Neuronal stem cell (in vitro differentiated cells): ENCODE data around the gene LONRF2.

Source experiments
- DNase-seq: peaks from one replicate; pipeline ENCODE4 v3.0.0-alpha.2; 2013; ENCODE audit warnings: low spot score
- H2AFZ ChIP-seq: one replicate; pipeline ENCODE4 v1.6.1; 2013; ENCODE audit warnings: mild to moderate bottlenecking, low read length, inconsistent platforms
- H2AK5ac ChIP-seq: 2 replicates; pipeline ENCODE4 v1.6.1; 2013; ENCODE audit warnings: low read depth, mild to moderate bottlenecking, inconsistent platforms, low read length, moderate library complexity, mixed read lengths
- H2BK120ac ChIP-seq: 2 replicates; pipeline ENCODE4 v1.6.1; 2013; ENCODE audit warnings: low read depth, mild to moderate bottlenecking, inconsistent platforms, low read length, moderate library complexity, mixed read lengths
- H2BK12ac ChIP-seq: one replicate; pipeline ENCODE4 v1.6.1; 2013; ENCODE audit warnings: low read length, inconsistent platforms
- H2BK15ac ChIP-seq: 2 replicates; pipeline ENCODE4 v1.6.1; 2013; ENCODE audit warnings: mild to moderate bottlenecking, low read length, inconsistent platforms, mixed read lengths
- H2BK5ac ChIP-seq: one replicate; pipeline ENCODE4 v1.6.1; 2013; ENCODE audit warnings: inconsistent platforms, mild to moderate bottlenecking, low read length, moderate library complexity
- H3K14ac ChIP-seq: one replicate; pipeline ENCODE4 v1.6.1; 2013; ENCODE audit warnings: low read length, inconsistent platforms
- H3K18ac ChIP-seq: 2 replicates; pipeline ENCODE4 v1.6.1; 2013; ENCODE audit warnings: low read length, inconsistent platforms
- H3K23ac ChIP-seq: 2 replicates; pipeline ENCODE4 v1.6.1; 2013; ENCODE audit warnings: low read depth, mild to moderate bottlenecking, mixed read lengths, low read length, inconsistent platforms; ENCODE audit not compliant: poor library complexity
- H3K27ac ChIP-seq: replicated peaks from 3 replicates; pipeline ENCODE4 v1.5.1; 2013; ENCODE audit warnings: low read length, inconsistent platforms
- H3K27me3 ChIP-seq, 3 experiments: 2 replicates each; pipeline ENCODE4 v1.6.1; 2013; ENCODE audit warnings: low read length in 3 of 3, mild to moderate bottlenecking in 2 of 3, inconsistent platforms in 1 of 3, low read depth in 1 of 3, mixed read lengths in 1 of 3, moderate library complexity in 1 of 3; ENCODE audit not compliant: control insufficient read depth in 3 of 3, insufficient read depth in 3 of 3
- H3K36me3 ChIP-seq, 2 donors: replicated peaks in 1 of 2; 2 replicates each; pipeline ENCODE4 v1.6.1; 2013; ENCODE audit warnings: low read length in 2 of 2; ENCODE audit not compliant: control insufficient read depth in 2 of 2, insufficient read depth in 2 of 2
- H3K4ac ChIP-seq: 2 replicates; pipeline ENCODE4 v1.6.1; 2013; ENCODE audit warnings: inconsistent platforms, mild to moderate bottlenecking, low read length, moderate library complexity
- H3K4me1 ChIP-seq, 2 donors: 1 replicate in 1 of 2; 2 replicates in 1 of 2; pipeline ENCODE4 v1.6.1; 2013; ENCODE audit warnings: low read length in 2 of 2, low read depth in 1 of 2; ENCODE audit not compliant: control insufficient read depth in 2 of 2, insufficient read depth in 1 of 2
- H3K4me2 ChIP-seq: one replicate; pipeline ENCODE4 v1.6.1; 2013; ENCODE audit warnings: mild to moderate bottlenecking, low read length, inconsistent platforms; ENCODE audit not compliant: insufficient read depth, poor library complexity, severe bottlenecking
- H3K4me3 ChIP-seq, 2 donors: 2 replicates each; pipeline ENCODE4 v1.5.1; 2013; ENCODE audit warnings: low read length in 2 of 2, mild to moderate bottlenecking in 2 of 2, inconsistent platforms in 1 of 2, moderate library complexity in 1 of 2
- H3K79me1 ChIP-seq: one replicate; pipeline ENCODE4 v1.6.1; 2013; ENCODE audit warnings: low read depth, mild to moderate bottlenecking, inconsistent platforms, low read length, moderate library complexity
- H3K9ac ChIP-seq: one replicate; pipeline ENCODE4 v1.6.1; 2013; ENCODE audit warnings: mild to moderate bottlenecking, low read depth, low read length, inconsistent platforms; ENCODE audit not compliant: poor library complexity
- H3K9me3 ChIP-seq, 2 donors: replicated peaks in 1 of 2; 2 replicates each; pipeline versions ENCODE3 to v1.6.1; 2013; ENCODE audit warnings: low read length in 2 of 2, mild to moderate bottlenecking in 2 of 2, inconsistent platforms in 1 of 2, low read depth in 1 of 2, mixed read lengths in 1 of 2, moderate library complexity in 1 of 2; ENCODE audit not compliant: control insufficient read depth in 2 of 2, insufficient read depth in 1 of 2
- H4K8ac ChIP-seq: one replicate; pipeline ENCODE4 v1.6.1; 2013; ENCODE audit warnings: low read depth, mild to moderate bottlenecking, inconsistent platforms, low read length, moderate library complexity
- H4K91ac ChIP-seq: one replicate; pipeline ENCODE4 v1.6.1; 2013; ENCODE audit warnings: low read length, low read depth, mild to moderate bottlenecking, inconsistent platforms; ENCODE audit not compliant: poor library complexity
- WGBS, 2 donors: extraction: QIAGEN DNeasy Blood & Tissue Kit; methylation state at CpG; one replicate each; pipeline ENCODE4 v1.1.7; 2013; ENCODE audit warnings: missing lambda C conversion rate in 2 of 2, mixed read lengths in 1 of 2; ENCODE audit not compliant: insufficient read length in 2 of 2, insufficient replicate concordance in 1 of 2; ENCODE audit errors: extremely low coverage in 2 of 2; 5-methylcytosine and 5-hydroxymethylcytosine counted together

LONRF2 gene

GRCh38 chr2:100237770-100238169 lies 84.5 kb downstream of the LONRF2 start:
- WGBS, 2 donors: no CpG with 5 or more reads among the region's 8 CpGs
- no peak overlapping the region for H2BK12ac ChIP-seq
- H2AK5ac ChIP-seq: peak overlapping the region; percentile 74
- no peak overlapping the region for H2BK15ac ChIP-seq
- H3K4me1 ChIP-seq: peaks cover 8 to 11% of the 10 kb centered on the region in 2 donors
- H3K4ac ChIP-seq: no peak overlapping the region
- H3K9ac ChIP-seq: no peak overlapping the region
- H2BK120ac ChIP-seq: no peak overlapping the region
- H3K27me3 ChIP-seq: peaks cover 0 to 26% (median 0%) of the 10 kb centered on the region in 3 experiments
- no peak overlapping the region for H2BK5ac ChIP-seq
- H4K91ac ChIP-seq: no peak overlapping the region
- H3K23ac ChIP-seq: no peak overlapping the region
- H2AFZ ChIP-seq: no peak overlapping the region
- no peak overlapping the region for H3K4me2 ChIP-seq
- no peaks in the 10 kb centered on the region for H3K9me3 ChIP-seq
- no peaks in the 10 kb centered on the region for H3K36me3 ChIP-seq
- no peak overlapping the region for H4K8ac ChIP-seq
- no peak overlapping the region for H3K4me3 ChIP-seq
- no peak overlapping the region for H3K27ac ChIP-seq
- no peak for DNase-seq
- no peak overlapping the region for H3K14ac ChIP-seq
- no peak overlapping the region for H3K18ac ChIP-seq
- H3K79me1 ChIP-seq: no peaks in the 10 kb centered on the region

- Histone ChIP-seq H3K4me1 (peaks cover 8 to 9% of the 10 kb centered on the region in 2 donors), H4K91ac (no peak overlapping the region), H3K79me1 (no peaks in the 10 kb centered on the region), H2BK120ac (no peak overlapping the region), H2BK5ac (no peak overlapping the region), H3K14ac (no peak overlapping the region), H2BK15ac (no peak overlapping the region), H3K36me3 (no peaks in the 10 kb centered on the region), H3K18ac (no peak overlapping the region), H2AK5ac (no peak overlapping the region), H3K27me3 (peaks cover 0 to 26% (median 0%) of the 10 kb centered on the region in 3 experiments), H3K23ac (no peak overlapping the region), H3K27ac (no peak overlapping the region), H2AFZ (no peak overlapping the region), H4K8ac (no peak overlapping the region), H3K9ac (no peak overlapping the region), H3K4ac (no peak overlapping the region), H3K9me3 (no peaks in the 10 kb centered on the region), H3K4me2 (no peak overlapping the region), H3K4me3 (no peak overlapping the region), H2BK12ac (no peak overlapping the region)
- WGBS, 2 donors: no CpG with 5 or more reads among the region's 10 CpGs
- no peak for DNase-seq
Observed at GRCh38 chr2:100237163-100237562, 85.1 kb downstream of the LONRF2 start.

GRCh38 chr2:100236166-100236565 lies 86.1 kb downstream of the LONRF2 start:
- Histone ChIP-seq H2BK120ac (no peak overlapping the region), H3K18ac (no peak overlapping the region), H3K4me2 (no peak overlapping the region), H3K4me1 (peaks cover 8 to 9% of the 10 kb centered on the region in 2 donors), H3K4me3 (no peak overlapping the region), H2BK12ac (no peak overlapping the region), H3K36me3 (no peaks in the 10 kb centered on the region), H2AFZ (no peak overlapping the region), H3K9me3 (no peaks in the 10 kb centered on the region), H3K27me3 (peaks cover 0 to 26% (median 0%) of the 10 kb centered on the region in 3 experiments), H2BK5ac (no peak overlapping the region), H3K79me1 (no peaks in the 10 kb centered on the region), H4K8ac (no peak overlapping the region), H2BK15ac (no peak overlapping the region), H3K9ac (no peak overlapping the region), H3K4ac (no peak overlapping the region), H4K91ac (no peak overlapping the region), H2AK5ac (no peak overlapping the region), H3K27ac (no peak overlapping the region), H3K23ac (no peak overlapping the region), H3K14ac (no peak overlapping the region)
- no CpG with 5 or more reads among the region's 6 CpGs for WGBS, 2 donors
- DNase-seq: no peak

- DNase-seq: no peak
Observed at GRCh38 chr2:100235581-100235980, 86.7 kb downstream of the LONRF2 start.

More at GRCh38 chr2:100235581-100235980, 86.7 kb downstream of the LONRF2 start:
- Histone ChIP-seq H2BK5ac (no peak overlapping the region), H3K79me1 (no peaks in the 10 kb centered on the region), H3K4me2 (no peak overlapping the region), H2BK15ac (no peak overlapping the region), H3K27me3 (peaks cover 0 to 26% (median 0%) of the 10 kb centered on the region in 3 experiments), H3K9me3 (no peaks in the 10 kb centered on the region), H3K23ac (no peak overlapping the region), H2AK5ac (no peak overlapping the region), H3K4me1 (peaks cover 8 to 9% of the 10 kb centered on the region in 2 donors), H2BK120ac (no peak overlapping the region), H3K18ac (peak overlapping the region; percentile 22), H2AFZ (peak overlapping the region; percentile 84), H3K27ac (no peak overlapping the region), H4K91ac (no peak overlapping the region), H3K14ac (no peak overlapping the region), H3K9ac (no peak overlapping the region), H3K4ac (no peak overlapping the region), H3K4me3 (no peak overlapping the region), H3K36me3 (no peaks in the 10 kb centered on the region), H2BK12ac (no peak overlapping the region), H4K8ac (no peak overlapping the region)
- no CpG with 5 or more reads among the region's 4 CpGs for WGBS, 2 donors
